ENCODE measurements around the gene CNTD1.

GRCh38 chr17:42853597-42853967 lies 54.9 kb downstream of the CNTD1 start:
- TF ChIP-seq POLR2AphosphoS5 (IDR thresholded peaks at IDR 0.05; ENCODE audit: low read depth, low read length) (no peak), CTCF (IDR thresholded peaks at IDR 0.05) (no peak), TCF7L2 (IDR thresholded peaks at IDR 0.05; ENCODE audit: low read depth, low read length) (no peak)
- TF ChIP-seq, protein P1, sequence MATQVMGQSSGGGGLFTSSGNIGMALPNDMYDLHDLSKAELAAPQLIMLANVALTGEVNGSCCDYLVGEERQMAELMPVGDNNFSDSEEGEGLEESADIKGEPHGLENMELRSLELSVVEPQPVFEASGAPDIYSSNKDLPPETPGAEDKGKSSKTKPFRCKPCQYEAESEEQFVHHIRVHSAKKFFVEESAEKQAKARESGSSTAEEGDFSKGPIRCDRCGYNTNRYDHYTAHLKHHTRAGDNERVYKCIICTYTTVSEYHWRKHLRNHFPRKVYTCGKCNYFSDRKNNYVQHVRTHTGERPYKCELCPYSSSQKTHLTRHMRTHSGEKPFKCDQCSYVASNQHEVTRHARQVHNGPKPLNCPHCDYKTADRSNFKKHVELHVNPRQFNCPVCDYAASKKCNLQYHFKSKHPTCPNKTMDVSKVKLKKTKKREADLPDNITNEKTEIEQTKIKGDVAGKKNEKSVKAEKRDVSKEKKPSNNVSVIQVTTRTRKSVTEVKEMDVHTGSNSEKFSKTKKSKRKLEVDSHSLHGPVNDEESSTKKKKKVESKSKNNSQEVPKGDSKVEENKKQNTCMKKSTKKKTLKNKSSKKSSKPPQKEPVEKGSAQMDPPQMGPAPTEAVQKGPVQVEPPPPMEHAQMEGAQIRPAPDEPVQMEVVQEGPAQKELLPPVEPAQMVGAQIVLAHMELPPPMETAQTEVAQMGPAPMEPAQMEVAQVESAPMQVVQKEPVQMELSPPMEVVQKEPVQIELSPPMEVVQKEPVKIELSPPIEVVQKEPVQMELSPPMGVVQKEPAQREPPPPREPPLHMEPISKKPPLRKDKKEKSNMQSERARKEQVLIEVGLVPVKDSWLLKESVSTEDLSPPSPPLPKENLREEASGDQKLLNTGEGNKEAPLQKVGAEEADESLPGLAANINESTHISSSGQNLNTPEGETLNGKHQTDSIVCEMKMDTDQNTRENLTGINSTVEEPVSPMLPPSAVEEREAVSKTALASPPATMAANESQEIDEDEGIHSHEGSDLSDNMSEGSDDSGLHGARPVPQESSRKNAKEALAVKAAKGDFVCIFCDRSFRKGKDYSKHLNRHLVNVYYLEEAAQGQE (IDR thresholded peaks at IDR 0.05; ENCODE audit: insufficient read depth in 1 of 2, low read depth in 2 of 2, low read length in 1 of 2): no peak
